Gastroesophageal sphincter (tissue), 4 donors: ENCODE results near the gene KRT83. TPM values are rescaled to one million over a fixed set of nuclear protein-coding genes. Genes with fewer than 3 reads are reported as not detected.

Source experiments
- ATAC-seq: fragments of 150-250 bp; one replicate; pipeline ENCODE4 v1.9.1; 2016; ENCODE audit warnings: mild to moderate bottlenecking, moderate library complexity
- H3K27ac ChIP-seq, 4 donors: fragments of 200-600 bp; sonication (generic) in 3 of 4; 1 replicate in 3 of 4; 2 replicates in 1 of 4; pipeline ENCODE4 v1.5.1; 2016 to 2019
- H3K27me3 ChIP-seq: fragments of 200-600 bp; sonication (generic); one replicate; pipeline ENCODE4 v1.5.1; 2019
- H3K36me3 ChIP-seq, 2 donors: fragments of 200-600 bp; sonication (generic); one replicate each; pipeline ENCODE4 v1.5.1; 2019; ENCODE audit warnings: control low read depth in 1 of 2
- H3K4me1 ChIP-seq, 3 donors: fragments of 200-600 bp; sonication (generic); 1 replicate in 2 of 3; 2 replicates in 1 of 3; pipeline ENCODE4 v1.5.1; 2016 to 2019; ENCODE audit warnings: control low read depth in 2 of 3
- H3K4me3 ChIP-seq, 2 donors: fragments of 200-600 bp; sonication (generic); one replicate each; pipeline ENCODE4 v1.5.1; 2019; ENCODE audit warnings: mild to moderate bottlenecking in 1 of 2, moderate library complexity in 1 of 2
- H3K9me3 ChIP-seq, 3 donors: fragments of 200-600 bp; sonication (generic); one replicate each; pipeline ENCODE4 v1.5.1; 2017 to 2019; ENCODE audit warnings: control low read depth in 2 of 3
- EP300 ChIP-seq: sonication (generic); formaldehyde crosslinking; IDR thresholded peaks from one replicate; pipeline ENCODE4 v1.6.1; 2017; ENCODE audit warnings: antibody characterized with exemption, mild to moderate bottlenecking
- POLR2A ChIP-seq, 2 donors: fragments of 450-650 bp; IDR thresholded peaks; one replicate each; pipeline ENCODE4 v1.6.1; 2017; ENCODE audit warnings: antibody characterized with exemption in 2 of 2, mild to moderate bottlenecking in 2 of 2, moderate library complexity in 1 of 2
- POLR2AphosphoS5 ChIP-seq: sonication (generic); formaldehyde crosslinking; IDR thresholded peaks from one replicate; pipeline ENCODE4 v1.6.1; 2017; ENCODE audit warnings: antibody characterized with exemption
- WGBS, 2 donors: methylation state at CpG; one replicate each; pipeline ENCODE4 v1.1.5; 2018; ENCODE audit warnings: low coverage in 1 of 2; 5-methylcytosine and 5-hydroxymethylcytosine counted together
- total RNA-seq, 4 donors: library from RNA; depleted of rRNA; stranded (reverse); fragments of >200 nt; gene quantifications; one replicate each; pipeline ENCODE4 v1.1.0, GENCODE V29; 2016
- TF ChIP-seq, protein P1 (sequence below), 4 experiments: fragments of 200-600 bp in 2 of 4; fragments of 450-650 bp in 2 of 4; sonication (generic) in 1 of 4; IDR thresholded peaks; one replicate each; pipeline ENCODE4 v1.5.1; 2017 to 2019; ENCODE audit warnings: antibody characterized with exemption in 4 of 4, mild to moderate bottlenecking in 2 of 4, moderate library complexity in 2 of 4

KRT83 gene
- total RNA-seq, 4 donors from 2014 or later, result not detected

DNA sequence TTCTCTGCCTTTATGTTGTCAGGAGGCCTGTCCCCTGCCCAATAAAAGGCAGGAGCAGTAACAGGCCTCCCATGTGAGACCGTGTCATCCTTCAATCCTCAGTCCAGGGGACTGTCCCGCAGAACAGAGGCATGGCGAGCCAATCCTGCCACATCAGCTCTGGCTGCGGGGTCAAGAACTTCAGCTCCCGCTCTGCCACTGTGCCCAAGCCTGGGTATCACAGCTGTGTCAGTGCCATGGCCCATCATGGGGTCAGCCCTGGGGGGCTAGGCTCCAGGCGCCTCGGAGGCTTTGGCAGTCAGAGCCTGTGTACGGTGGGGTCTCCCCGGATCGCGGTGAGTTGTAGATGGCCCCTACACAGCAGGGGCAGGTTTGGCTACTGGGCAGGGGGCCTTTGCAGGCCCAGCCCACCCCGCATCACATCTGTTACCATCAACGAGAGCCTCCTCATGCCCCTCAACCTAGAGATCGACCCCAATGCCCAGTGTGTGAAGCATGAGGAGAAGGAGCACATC is 19.9 kb upstream of the KRT83 start:
- no peak overlapping the region for H3K27ac ChIP-seq
- H3K9me3 ChIP-seq, result peaks cover 0 to 32% (median 0%) of the 10 kb centered on the region in 3 donors
- WGBS, 2 donors, result no CpG with 5 or more reads among the region's 14 CpGs
- no peaks in the 10 kb centered on the region for H3K36me3 ChIP-seq
- no peak overlapping the region for H3K4me3 ChIP-seq
- ATAC-seq, result no peak
- no peaks in the 10 kb centered on the region for H3K4me1 ChIP-seq
- TF ChIP-seq, protein P1, sequence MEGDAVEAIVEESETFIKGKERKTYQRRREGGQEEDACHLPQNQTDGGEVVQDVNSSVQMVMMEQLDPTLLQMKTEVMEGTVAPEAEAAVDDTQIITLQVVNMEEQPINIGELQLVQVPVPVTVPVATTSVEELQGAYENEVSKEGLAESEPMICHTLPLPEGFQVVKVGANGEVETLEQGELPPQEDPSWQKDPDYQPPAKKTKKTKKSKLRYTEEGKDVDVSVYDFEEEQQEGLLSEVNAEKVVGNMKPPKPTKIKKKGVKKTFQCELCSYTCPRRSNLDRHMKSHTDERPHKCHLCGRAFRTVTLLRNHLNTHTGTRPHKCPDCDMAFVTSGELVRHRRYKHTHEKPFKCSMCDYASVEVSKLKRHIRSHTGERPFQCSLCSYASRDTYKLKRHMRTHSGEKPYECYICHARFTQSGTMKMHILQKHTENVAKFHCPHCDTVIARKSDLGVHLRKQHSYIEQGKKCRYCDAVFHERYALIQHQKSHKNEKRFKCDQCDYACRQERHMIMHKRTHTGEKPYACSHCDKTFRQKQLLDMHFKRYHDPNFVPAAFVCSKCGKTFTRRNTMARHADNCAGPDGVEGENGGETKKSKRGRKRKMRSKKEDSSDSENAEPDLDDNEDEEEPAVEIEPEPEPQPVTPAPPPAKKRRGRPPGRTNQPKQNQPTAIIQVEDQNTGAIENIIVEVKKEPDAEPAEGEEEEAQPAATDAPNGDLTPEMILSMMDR (IDR thresholded peaks at IDR 0.05), result no peak
- TF ChIP-seq POLR2AphosphoS5, result no peak
- TF ChIP-seq EP300, result no peak
- no peak for TF ChIP-seq POLR2A (IDR thresholded peaks at IDR 0.05)
- H3K27me3 ChIP-seq, result peaks cover 10% of the 10 kb centered on the region

DNA sequence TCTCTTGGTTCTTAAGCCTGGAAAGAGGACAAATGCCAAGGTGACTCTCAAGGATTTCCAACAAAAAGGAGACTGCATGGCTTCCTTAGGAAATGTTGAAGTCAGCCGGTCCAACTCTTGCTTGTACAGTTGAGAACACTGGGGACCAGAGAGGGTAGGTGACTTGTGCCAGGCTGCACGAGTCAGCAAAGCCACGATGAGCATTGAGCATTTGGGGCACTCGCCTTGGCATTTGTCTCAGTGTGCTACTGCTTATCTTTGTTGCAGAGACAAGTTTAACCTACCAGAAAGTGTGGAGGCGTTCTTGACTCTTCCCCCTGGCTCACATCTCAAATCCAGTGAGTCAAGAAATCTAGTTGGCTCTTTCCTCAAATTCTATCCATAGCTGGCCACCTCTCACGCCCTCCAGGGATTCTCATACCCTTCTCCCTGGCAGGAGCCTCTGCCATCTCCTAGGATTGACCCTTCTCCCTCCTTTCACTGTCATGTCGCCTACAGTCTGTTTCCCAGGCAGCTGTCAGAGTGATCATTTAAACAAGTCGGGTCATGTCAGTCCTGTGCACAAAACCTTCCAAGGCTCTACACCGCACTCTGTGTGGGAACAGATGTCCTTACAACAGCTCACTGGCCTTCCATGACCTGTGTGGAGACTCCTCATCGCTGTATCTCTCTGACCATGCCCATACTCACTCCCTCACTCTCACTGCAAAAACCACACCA is 17.2 kb upstream of the KRT83 start:
- H3K27me3 ChIP-seq, result peaks cover 17% of the 10 kb centered on the region
- no peak overlapping the region for H3K4me3 ChIP-seq
- 78 to 80% methylated on average over 5 to 10 of the region's 10 CpGs for WGBS, 2 donors
- no peaks in the 10 kb centered on the region for H3K4me1 ChIP-seq
- H3K9me3 ChIP-seq, result peaks cover 0 to 30% (median 0%) of the 10 kb centered on the region in 3 donors
- no peak for ATAC-seq
- no peaks in the 10 kb centered on the region for H3K36me3 ChIP-seq
- H3K27ac ChIP-seq, result no peak overlapping the region
- TF ChIP-seq POLR2AphosphoS5 (no peak), EP300 (no peak), POLR2A (IDR thresholded peaks at IDR 0.05) (no peak)
- TF ChIP-seq, protein P1 (IDR thresholded peaks at IDR 0.05), result no peak

DNA sequence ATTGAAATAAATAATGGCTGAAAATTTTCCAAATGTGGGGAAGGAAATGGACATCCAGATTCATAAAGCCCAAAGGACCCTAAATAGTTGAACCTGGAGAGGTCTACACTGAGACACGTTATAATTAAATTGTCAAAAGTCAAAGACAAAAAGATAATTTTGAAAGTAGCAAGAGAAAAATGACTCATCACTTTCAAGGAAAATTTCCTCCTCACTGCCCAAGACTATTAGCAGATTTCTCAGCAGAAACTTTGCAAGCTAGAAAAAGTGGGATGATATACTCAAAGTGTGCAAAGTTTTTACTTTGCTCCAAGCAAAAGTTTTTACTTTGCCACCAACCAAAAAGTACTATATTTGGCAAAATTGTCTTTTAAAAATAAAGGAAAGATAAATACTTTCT is 15.9 kb upstream of the KRT83 start:
- H3K4me3 ChIP-seq, result no peak overlapping the region
- peaks cover 21% of the 10 kb centered on the region for H3K27me3 ChIP-seq
- H3K36me3 ChIP-seq, result no peaks in the 10 kb centered on the region
- TF ChIP-seq EP300 (no peak), POLR2AphosphoS5 (no peak), POLR2A (IDR thresholded peaks at IDR 0.05) (no peak)
- TF ChIP-seq, protein P1 (IDR thresholded peaks at IDR 0.05), result no peak
- 46 to 64% methylated on average over 1 of the region's 1 CpG for WGBS, 2 donors
- H3K4me1 ChIP-seq, result no peaks in the 10 kb centered on the region
- H3K9me3 ChIP-seq, result peaks cover 0 to 18% (median 0%) of the 10 kb centered on the region in 3 donors
- no peak for ATAC-seq
- no peak overlapping the region for H3K27ac ChIP-seq

DNA sequence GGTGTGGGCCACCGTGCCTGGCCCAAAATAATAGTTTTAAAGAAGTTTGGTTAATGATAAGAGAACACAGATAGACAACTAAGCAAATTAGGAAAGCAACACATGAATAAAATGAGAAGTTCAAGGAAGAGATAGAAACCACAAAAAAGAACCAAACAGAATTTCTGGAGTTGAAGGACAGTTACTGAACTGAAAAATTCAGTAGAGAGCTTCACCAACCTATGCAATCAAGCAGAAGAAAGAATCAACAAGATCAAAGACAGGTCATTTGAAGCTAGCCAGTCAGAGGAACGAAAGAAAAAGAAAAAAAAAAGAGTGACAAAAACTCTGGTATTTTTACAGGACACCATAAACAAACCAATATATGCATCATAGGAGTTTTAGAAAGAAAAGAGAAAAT is 15.4 kb upstream of the KRT83 start:
- no peak overlapping the region for H3K27ac ChIP-seq
- TF ChIP-seq POLR2A (IDR thresholded peaks at IDR 0.05), result no peak
- TF ChIP-seq POLR2AphosphoS5, result no peak
- TF ChIP-seq, protein P1 (IDR thresholded peaks at IDR 0.05), result no peak
- no peak for TF ChIP-seq EP300
- no peak for ATAC-seq
- no peaks in the 10 kb centered on the region for H3K36me3 ChIP-seq
- H3K4me3 ChIP-seq, result no peak overlapping the region
- H3K9me3 ChIP-seq, result peaks cover 0 to 18% (median 0%) of the 10 kb centered on the region in 3 donors
- no peaks in the 10 kb centered on the region for H3K4me1 ChIP-seq
- peaks cover 21% of the 10 kb centered on the region for H3K27me3 ChIP-seq
- 75% methylated on average over 1 of the region's 2 CpGs; no CpG with 5 or more reads in 1 of the 2 donors for WGBS, 2 donors
